ENCODE data around the gene RCBTB1.

DNA sequence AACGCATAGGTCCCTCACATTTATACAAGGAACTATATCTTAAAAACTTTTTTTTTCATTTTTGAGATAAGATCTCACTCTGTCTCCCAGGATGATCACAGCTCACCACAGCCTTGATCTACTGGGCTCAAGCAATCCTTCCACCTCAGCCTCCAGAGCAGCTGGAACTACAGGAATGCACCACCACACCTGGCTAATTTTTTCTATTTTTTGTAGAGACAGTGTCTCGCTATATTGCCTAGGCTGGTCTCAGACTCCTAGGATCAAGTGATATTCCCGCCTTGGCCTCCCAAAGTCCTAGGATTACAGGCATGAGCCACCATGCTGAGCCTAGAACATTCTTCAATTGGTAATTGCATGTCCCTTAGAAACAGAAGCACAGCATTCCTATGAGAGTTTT lies 41.7 kb downstream of the RCBTB1 start:
- TF ChIP-seq, protein P1, sequence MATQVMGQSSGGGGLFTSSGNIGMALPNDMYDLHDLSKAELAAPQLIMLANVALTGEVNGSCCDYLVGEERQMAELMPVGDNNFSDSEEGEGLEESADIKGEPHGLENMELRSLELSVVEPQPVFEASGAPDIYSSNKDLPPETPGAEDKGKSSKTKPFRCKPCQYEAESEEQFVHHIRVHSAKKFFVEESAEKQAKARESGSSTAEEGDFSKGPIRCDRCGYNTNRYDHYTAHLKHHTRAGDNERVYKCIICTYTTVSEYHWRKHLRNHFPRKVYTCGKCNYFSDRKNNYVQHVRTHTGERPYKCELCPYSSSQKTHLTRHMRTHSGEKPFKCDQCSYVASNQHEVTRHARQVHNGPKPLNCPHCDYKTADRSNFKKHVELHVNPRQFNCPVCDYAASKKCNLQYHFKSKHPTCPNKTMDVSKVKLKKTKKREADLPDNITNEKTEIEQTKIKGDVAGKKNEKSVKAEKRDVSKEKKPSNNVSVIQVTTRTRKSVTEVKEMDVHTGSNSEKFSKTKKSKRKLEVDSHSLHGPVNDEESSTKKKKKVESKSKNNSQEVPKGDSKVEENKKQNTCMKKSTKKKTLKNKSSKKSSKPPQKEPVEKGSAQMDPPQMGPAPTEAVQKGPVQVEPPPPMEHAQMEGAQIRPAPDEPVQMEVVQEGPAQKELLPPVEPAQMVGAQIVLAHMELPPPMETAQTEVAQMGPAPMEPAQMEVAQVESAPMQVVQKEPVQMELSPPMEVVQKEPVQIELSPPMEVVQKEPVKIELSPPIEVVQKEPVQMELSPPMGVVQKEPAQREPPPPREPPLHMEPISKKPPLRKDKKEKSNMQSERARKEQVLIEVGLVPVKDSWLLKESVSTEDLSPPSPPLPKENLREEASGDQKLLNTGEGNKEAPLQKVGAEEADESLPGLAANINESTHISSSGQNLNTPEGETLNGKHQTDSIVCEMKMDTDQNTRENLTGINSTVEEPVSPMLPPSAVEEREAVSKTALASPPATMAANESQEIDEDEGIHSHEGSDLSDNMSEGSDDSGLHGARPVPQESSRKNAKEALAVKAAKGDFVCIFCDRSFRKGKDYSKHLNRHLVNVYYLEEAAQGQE (IDR thresholded peaks at IDR 0.05; ENCODE audit: insufficient read depth in 1 of 2, low read depth in 2 of 2, low read length in 1 of 2), result no peak
- TF ChIP-seq, protein P2, sequence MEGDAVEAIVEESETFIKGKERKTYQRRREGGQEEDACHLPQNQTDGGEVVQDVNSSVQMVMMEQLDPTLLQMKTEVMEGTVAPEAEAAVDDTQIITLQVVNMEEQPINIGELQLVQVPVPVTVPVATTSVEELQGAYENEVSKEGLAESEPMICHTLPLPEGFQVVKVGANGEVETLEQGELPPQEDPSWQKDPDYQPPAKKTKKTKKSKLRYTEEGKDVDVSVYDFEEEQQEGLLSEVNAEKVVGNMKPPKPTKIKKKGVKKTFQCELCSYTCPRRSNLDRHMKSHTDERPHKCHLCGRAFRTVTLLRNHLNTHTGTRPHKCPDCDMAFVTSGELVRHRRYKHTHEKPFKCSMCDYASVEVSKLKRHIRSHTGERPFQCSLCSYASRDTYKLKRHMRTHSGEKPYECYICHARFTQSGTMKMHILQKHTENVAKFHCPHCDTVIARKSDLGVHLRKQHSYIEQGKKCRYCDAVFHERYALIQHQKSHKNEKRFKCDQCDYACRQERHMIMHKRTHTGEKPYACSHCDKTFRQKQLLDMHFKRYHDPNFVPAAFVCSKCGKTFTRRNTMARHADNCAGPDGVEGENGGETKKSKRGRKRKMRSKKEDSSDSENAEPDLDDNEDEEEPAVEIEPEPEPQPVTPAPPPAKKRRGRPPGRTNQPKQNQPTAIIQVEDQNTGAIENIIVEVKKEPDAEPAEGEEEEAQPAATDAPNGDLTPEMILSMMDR (IDR thresholded peaks at IDR 0.05), result no peak
- no peak for TF ChIP-seq POLR2AphosphoS5 (IDR thresholded peaks at IDR 0.05; ENCODE audit: low read depth, low read length)
